K562 (cell line): ENCODE data around the gene CSNK1G3. TPM values are rescaled to one million over a fixed set of nuclear protein-coding genes. Genes with fewer than 3 reads are reported as not detected.

ENCODE experiments used
- ATAC-seq: fragments of 200-7000 bp; cut with Tn5 transposase; 3 replicates; pipeline ENCODE4 v1.9.1; 2020; ENCODE audit warnings: moderate library complexity
- BruUV-seq: library from RNA; stranded (reverse); fragments of 400-500 nt; replicated peaks from 2 replicates; lab custom pipeline; 2021; lab: Mats Ljungman, UMichigan
- CTCF ChIA-PET: fragments of 300-600 bp; formaldehyde crosslinking; extraction: SDS; loops from one replicate; lab custom pipeline; 2021; ENCODE audit warnings: low intra/inter-chr PET ratio; lab: Yijun Ruan, JAX
- POLR2A ChIA-PET: fragments of 300-600, 350-650 bp; sonication (Branson Sonifier 250); formaldehyde crosslinking; extraction: SDS; loops from one replicate; lab custom pipeline; 2021; ENCODE audit warnings: antibody characterized with exemption, inconsistent platforms; lab: Yijun Ruan, JAX
- DNase-seq, 4 experiments: peaks; one replicate each; pipeline versions ENCODE4 v3.0.0 to v3.0.0-alpha.2; 2011 to 2018; ENCODE audit warnings: low spot score in 3 of 4, mixed read lengths in 3 of 4; ENCODE audit errors: extremely low read depth in 1 of 4
- FAIRE-seq: peaks from 2 replicates; lab custom pipeline; 2011; peaks lifted over from hg19 to GRCh38; lab: Jason Lieb, UNC
- H2AFZ ChIP-seq: 2 replicates; pipeline ENCODE4 v1.6.0; 2011; ENCODE audit warnings: low read depth, low read length, control low read depth, inconsistent platforms
- H3K27ac ChIP-seq: fragments of 200-600 bp; 3 replicates; pipeline ENCODE4 v1.8.0; 2011; ENCODE audit warnings: low read depth, mild to moderate bottlenecking, control low read depth, inconsistent platforms, low read length, moderate library complexity, mixed read lengths; ENCODE audit errors: extremely low read depth
- H3K27me3 ChIP-seq, 2 experiments: fragments of 300-600 bp in 1 of 2; 2 replicates in 1 of 2; 3 replicates in 1 of 2; pipeline versions ENCODE4 v1.6.0 to v1.8.0; 2011; ENCODE audit warnings: inconsistent platforms in 2 of 2, low read length in 2 of 2, mild to moderate bottlenecking in 1 of 2, mixed read lengths in 1 of 2, moderate library complexity in 1 of 2; ENCODE audit not compliant: control insufficient read depth in 2 of 2, insufficient read depth in 2 of 2
- H3K36me3 ChIP-seq: fragments of 300-600 bp; 3 replicates; pipeline ENCODE4 v1.8.0; 2011; ENCODE audit warnings: mild to moderate bottlenecking, low read length, inconsistent platforms; ENCODE audit not compliant: control insufficient read depth, insufficient read depth
- H3K4me1 ChIP-seq, 2 experiments: fragments of 200-600 bp in 1 of 2; replicated peaks in 1 of 2; 2 replicates in 1 of 2; 3 replicates in 1 of 2; pipeline versions ENCODE4 v1.5.1 to v1.8.0; 2011; ENCODE audit warnings: inconsistent platforms in 2 of 2, low read length in 2 of 2, mild to moderate bottlenecking in 1 of 2, mixed read lengths in 1 of 2, moderate library complexity in 1 of 2; ENCODE audit not compliant: control insufficient read depth in 2 of 2, insufficient read depth in 2 of 2
- H3K4me2 ChIP-seq: 2 replicates; pipeline ENCODE4 v1.6.1; 2011; ENCODE audit warnings: low read length, control low read depth, inconsistent platforms, mixed read lengths; ENCODE audit not compliant: insufficient read depth
- H3K4me3 ChIP-seq: fragments of 200-600 bp; sonication (generic), shearing (Covaris generic); 2 replicates; pipeline ENCODE4 v1.5.1; 2016; ENCODE audit warnings: control low read depth, inconsistent platforms
- H3K79me2 ChIP-seq: fragments of 200-600 bp; 3 replicates; pipeline ENCODE4 v1.8.0; 2011; ENCODE audit warnings: low read length, inconsistent platforms; ENCODE audit not compliant: control insufficient read depth, insufficient read depth
- H3K9ac ChIP-seq, 2 experiments: 2 replicates each; pipeline versions ENCODE4 v1.6.0 to v1.6.1; 2011; ENCODE audit warnings: low read depth in 2 of 2, low read length in 2 of 2, control low read depth in 1 of 2, inconsistent platforms in 1 of 2, mild to moderate bottlenecking in 1 of 2, mixed read lengths in 1 of 2; ENCODE audit not compliant: insufficient read depth in 1 of 2
- H3K9me1 ChIP-seq: one replicate; pipeline ENCODE4 v1.6.0; 2011; ENCODE audit warnings: inconsistent platforms, mild to moderate bottlenecking, low read length, moderate library complexity; ENCODE audit not compliant: control insufficient read depth, insufficient read depth
- H3K9me3 ChIP-seq: replicated peaks from 2 replicates; pipeline ENCODE4 v1.5.1; 2011; ENCODE audit warnings: low read depth, low read length, inconsistent platforms; ENCODE audit not compliant: control insufficient read depth, insufficient read depth
- H4K20me1 ChIP-seq: replicated peaks from 2 replicates; pipeline ENCODE4 v1.6.1; 2011; ENCODE audit warnings: low read length, inconsistent platforms, mixed read lengths; ENCODE audit not compliant: control insufficient read depth, insufficient read depth
- GABPB1 ChIP-seq: sonication (generic); formaldehyde crosslinking; IDR thresholded peaks from 2 replicates; pipeline ENCODE4 v1.8.0; 2022; ENCODE audit warnings: mild to moderate bottlenecking, missing genetic modification reagents
- NCOA2 ChIP-seq, 2 experiments: fragments of 450-650 bp; IDR thresholded peaks; 2 replicates each; pipeline ENCODE4 v1.6.1; 2018; ENCODE audit warnings: mild to moderate bottlenecking in 2 of 2, moderate library complexity in 1 of 2; ENCODE audit not compliant: partially characterized antibody in 2 of 2
- NR4A1 ChIP-seq, 2 experiments: fragments of 250-450 bp in 1 of 2; fragments of 450-650 bp in 1 of 2; sonication (Bioruptor Pico) in 1 of 2; IDR thresholded peaks; 2 replicates each; pipeline versions ENCODE4 v1.4.0 to v1.6.1; 2016 to 2020; ENCODE audit warnings: mild to moderate bottlenecking in 2 of 2, missing compliant biosample characterization in 1 of 2, missing genetic modification characterization in 1 of 2, moderate library complexity in 1 of 2
- SIRT6 ChIP-seq: IDR thresholded peaks from one replicate; pipeline ENCODE4 v1.6.1; 2012; ENCODE audit warnings: low read depth, mild to moderate bottlenecking, control low read depth, inconsistent platforms, low read length, moderate library complexity
- TEAD1 ChIP-seq, 2 experiments: fragments of 450-650 bp in 1 of 2; sonication (generic) in 1 of 2; formaldehyde crosslinking; IDR thresholded peaks; 2 replicates each; pipeline versions ENCODE4 v1.4.0 to v1.8.0; 2020 to 2022; ENCODE audit warnings: mild to moderate bottlenecking in 2 of 2, missing genetic modification reagents in 1 of 2
- YY1 ChIP-seq, 3 experiments: IDR thresholded peaks; 2 replicates each; pipeline ENCODE4 v1.6.1; 2011; ENCODE audit warnings: low read length in 2 of 3, mild to moderate bottlenecking in 2 of 3, moderate library complexity in 2 of 3, borderline replicate concordance in 1 of 3, control low read depth in 1 of 3, low read depth in 1 of 3; ENCODE audit not compliant: insufficient read depth in 3 of 3, insufficient replicate concordance in 2 of 3, control insufficient read depth in 1 of 3, insufficient read length in 1 of 3; ENCODE audit errors: extremely low read depth in 1 of 3
- ZBTB1 ChIP-seq: sonication (generic); formaldehyde crosslinking; IDR thresholded peaks from 2 replicates; pipeline ENCODE4 v1.8.1; 2023; ENCODE audit warnings: missing genetic modification reagents, low read depth, mild to moderate bottlenecking, borderline replicate concordance
- ZFPM2 ChIP-seq: fragments of 250-450 bp; sonication (Bioruptor Pico); IDR thresholded peaks from 2 replicates; pipeline ENCODE4 v1.5.1; 2022; ENCODE audit warnings: mild to moderate bottlenecking
- ZNF146 ChIP-seq: IDR thresholded peaks from one replicate; pipeline ENCODE4 v1.6.1; 2018; ENCODE audit warnings: missing compliant biosample characterization; ENCODE audit not compliant: unreplicated experiment
- ZNF232 ChIP-seq: sonication (generic); formaldehyde crosslinking; IDR thresholded peaks from 2 replicates; pipeline ENCODE4 v1.8.0; 2022; ENCODE audit warnings: mild to moderate bottlenecking, missing genetic modification reagents
- in situ Hi-C: fragments of 300-500 bp; cut with MboI; formaldehyde crosslinking; loops from 4 replicates; pipeline ENCODE4 v1.15.0; 2018; ENCODE audit warnings: inconsistent platforms, mixed read lengths
- intact Hi-C: fragments of 100-400 bp; cut with micrococcal nuclease; formaldehyde crosslinking; loops from 2 replicates; pipeline ENCODE4 v1.14.2; 2022
- polyA plus RNA-seq, 8 experiments: library from polyadenylated mRNA; depleted of rRNA in 4 of 8; stranded (reverse) in 5 of 8; unstranded in 3 of 8; fragments of >200 nt; fragmentation: Nextera tagmentation in 2 of 8; fragmentation: Illumina TruSeq in 1 of 8; extraction: Ambion mirVana in 2 of 8; extraction: Trizol in 1 of 8; gene quantifications; 2 replicates each; pipeline versions ENCODE4 v1.2.1 to v1.2.3, GENCODE V29; 2011 to 2014; ENCODE audit warnings: inconsistent platforms in 1 of 8, missing spikeins in 1 of 8
- total RNA-seq, 7 experiments: library from RNA; depleted of rRNA in 6 of 7; stranded (reverse); fragments of >200 nt in 6 of 7; fragmentation: Illumina TruSeq in 2 of 7; extraction: Trizol in 2 of 7; gene quantifications; 2 replicates each; pipeline versions ENCODE4 v1.2.1 to v1.2.3, GENCODE V29; 2011 to 2021; ENCODE audit warnings: low replicate concordance in 1 of 7
- TF ChIP-seq, protein P1 (sequence below): sonication (generic); formaldehyde crosslinking; IDR thresholded peaks from 2 replicates; pipeline ENCODE4 v1.8.0; 2022; ENCODE audit warnings: mild to moderate bottlenecking, missing genetic modification reagents, borderline replicate concordance
- TF ChIP-seq, protein P2 (sequence below), 2 experiments: IDR thresholded peaks in 1 of 2; conservative IDR thresholded peaks in 1 of 2; 2 replicates each; pipeline ENCODE4 v1.6.1; 2016; ENCODE audit warnings: low read depth in 2 of 2, mild to moderate bottlenecking in 1 of 2, missing compliant biosample characterization in 1 of 2, missing genetic modification characterization in 1 of 2, moderate library complexity in 1 of 2
- TF ChIP-seq, protein P3 (sequence below): sonication (generic); formaldehyde crosslinking; IDR thresholded peaks from 2 replicates; pipeline ENCODE4 v1.8.0; 2022; ENCODE audit warnings: mild to moderate bottlenecking, missing genetic modification reagents

Gene CSNK1G3
- total and polyA plus RNA-seq, 9 of the 15 experiments (the other 6 are each of a cell fraction or from before 2014, with no cell fraction given), result 8.3 to 27.6 (median 16.5) TPM

DNA sequence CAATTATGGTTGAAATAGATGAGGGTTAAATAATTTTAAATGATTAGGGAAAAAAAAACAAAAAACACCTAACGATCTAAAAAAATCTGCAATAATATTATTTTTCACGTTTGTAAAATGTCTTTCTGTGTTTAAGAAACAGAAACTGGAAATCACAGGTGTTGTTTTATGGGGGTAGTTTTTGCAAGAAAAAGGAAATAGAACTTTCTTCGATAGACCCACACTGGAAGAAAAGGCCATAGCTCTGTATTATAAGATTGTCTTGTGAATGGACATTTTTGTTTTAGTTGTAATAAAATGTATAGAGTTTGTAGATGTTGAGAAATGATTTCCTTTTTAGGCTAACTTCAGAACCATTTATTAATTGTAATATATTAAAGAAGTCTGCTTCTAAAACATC is 5.5 kb downstream of the CSNK1G3 start (continued):
- no peak for TF ChIP-seq YY1 (IDR thresholded peaks at IDR 0.05; ENCODE audit: borderline replicate concordance in 1 of 3, control insufficient read depth in 1 of 3, extremely low read depth in 1 of 3, insufficient read depth in 3 of 3, insufficient read length in 1 of 3, insufficient replicate concordance in 2 of 3, low read depth in 1 of 3, low read length in 2 of 3)
- no peak for TF ChIP-seq ZNF232
- TF ChIP-seq ZNF146 (CRISPR knock-in tag), result no peak

DNA sequence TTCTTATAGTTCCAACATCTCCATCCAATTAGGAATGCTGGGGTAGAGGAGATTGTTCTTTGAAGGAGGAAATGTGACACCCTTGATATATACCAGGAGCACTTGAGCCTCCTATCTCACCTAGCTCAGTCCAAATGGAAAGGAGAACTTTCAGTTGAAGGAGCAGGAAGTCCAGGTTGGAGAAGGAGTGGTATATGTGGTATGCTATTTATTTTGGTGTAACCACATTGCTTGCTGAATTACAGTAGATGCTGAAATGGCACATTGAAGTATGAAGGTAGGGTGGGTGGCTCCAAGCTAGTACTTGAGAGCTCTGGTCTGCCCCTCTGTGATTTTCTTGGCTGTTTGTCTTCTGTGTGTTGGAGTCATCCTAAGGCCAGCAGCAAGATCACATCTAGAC is 6.1 kb downstream of the CSNK1G3 start:
- Histone ChIP-seq H3K4me3 (no peak overlapping the region), H3K9ac (no peak overlapping the region), H3K4me2 (no peak overlapping the region; the same call in 1 of the 2 replicates), H4K20me1 (peaks cover 5% of the 10 kb centered on the region; the same call in 1 of the 2 replicates), H3K36me3 (no peaks in the 10 kb centered on the region), H3K27me3 (no peaks in the 10 kb centered on the region), H3K27ac (no peak overlapping the region), H3K9me3 (no peaks in the 10 kb centered on the region), H3K9me1 (no peaks in the 10 kb centered on the region), H2AFZ (no peak overlapping the region), H3K79me2 (peaks cover 80% of the 10 kb centered on the region), H3K4me1 (peaks cover 0 to 15% of the 10 kb centered on the region in 2 experiments; a peak in 3 of 5 replicates)
- ATAC-seq (peak; percentile 50), FAIRE-seq (no peak), DNase-seq (no peak)
- POLR2A ChIA-PET, result interaction anchor here (0.6 kb wide), 1 partner anchor 17 kb away, joined by 3 read pairs; no protein-coding TSS in a partner anchor
- in situ Hi-C loops (no loop called here), intact Hi-C loops (no loop called here)
- CTCF ChIA-PET, result no interaction called here
- BruUV-seq, result no TSS peak
- no peak for TF ChIP-seq TEAD1 (CRISPR knock-in tag; IDR thresholded peaks at IDR 0.05)
- no peak for TF ChIP-seq NR4A1 (CRISPR knock-in tag; IDR thresholded peaks at IDR 0.05)
- TF ChIP-seq NR4A1 (tag; IDR thresholded peaks at IDR 0.05), result no peak
- TF ChIP-seq, protein P1, sequence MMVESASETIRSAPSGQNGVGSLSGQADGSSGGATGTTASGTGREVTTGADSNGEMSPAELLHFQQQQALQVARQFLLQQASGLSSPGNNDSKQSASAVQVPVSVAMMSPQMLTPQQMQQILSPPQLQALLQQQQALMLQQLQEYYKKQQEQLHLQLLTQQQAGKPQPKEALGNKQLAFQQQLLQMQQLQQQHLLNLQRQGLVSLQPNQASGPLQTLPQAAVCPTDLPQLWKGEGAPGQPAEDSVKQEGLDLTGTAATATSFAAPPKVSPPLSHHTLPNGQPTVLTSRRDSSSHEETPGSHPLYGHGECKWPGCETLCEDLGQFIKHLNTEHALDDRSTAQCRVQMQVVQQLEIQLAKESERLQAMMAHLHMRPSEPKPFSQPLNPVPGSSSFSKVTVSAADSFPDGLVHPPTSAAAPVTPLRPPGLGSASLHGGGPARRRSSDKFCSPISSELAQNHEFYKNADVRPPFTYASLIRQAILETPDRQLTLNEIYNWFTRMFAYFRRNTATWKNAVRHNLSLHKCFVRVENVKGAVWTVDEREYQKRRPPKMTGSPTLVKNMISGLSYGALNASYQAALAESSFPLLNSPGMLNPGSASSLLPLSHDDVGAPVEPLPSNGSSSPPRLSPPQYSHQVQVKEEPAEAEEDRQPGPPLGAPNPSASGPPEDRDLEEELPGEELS (CRISPR knock-in tag), result no peak
- TF ChIP-seq, protein P2, sequence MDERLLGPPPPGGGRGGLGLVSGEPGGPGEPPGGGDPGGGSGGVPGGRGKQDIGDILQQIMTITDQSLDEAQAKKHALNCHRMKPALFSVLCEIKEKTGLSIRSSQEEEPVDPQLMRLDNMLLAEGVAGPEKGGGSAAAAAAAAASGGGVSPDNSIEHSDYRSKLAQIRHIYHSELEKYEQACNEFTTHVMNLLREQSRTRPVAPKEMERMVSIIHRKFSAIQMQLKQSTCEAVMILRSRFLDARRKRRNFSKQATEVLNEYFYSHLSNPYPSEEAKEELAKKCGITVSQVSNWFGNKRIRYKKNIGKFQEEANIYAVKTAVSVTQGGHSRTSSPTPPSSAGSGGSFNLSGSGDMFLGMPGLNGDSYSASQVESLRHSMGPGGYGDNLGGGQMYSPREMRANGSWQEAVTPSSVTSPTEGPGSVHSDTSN (CRISPR knock-in tag; IDR thresholded peaks at IDR 0.05; ENCODE audit: low read depth), result no peak
- TF ChIP-seq, protein P2 (tag; conservative IDR thresholded peaks at IDR 0.05; ENCODE audit: low read depth), result no peak
- TF ChIP-seq, protein P3, sequence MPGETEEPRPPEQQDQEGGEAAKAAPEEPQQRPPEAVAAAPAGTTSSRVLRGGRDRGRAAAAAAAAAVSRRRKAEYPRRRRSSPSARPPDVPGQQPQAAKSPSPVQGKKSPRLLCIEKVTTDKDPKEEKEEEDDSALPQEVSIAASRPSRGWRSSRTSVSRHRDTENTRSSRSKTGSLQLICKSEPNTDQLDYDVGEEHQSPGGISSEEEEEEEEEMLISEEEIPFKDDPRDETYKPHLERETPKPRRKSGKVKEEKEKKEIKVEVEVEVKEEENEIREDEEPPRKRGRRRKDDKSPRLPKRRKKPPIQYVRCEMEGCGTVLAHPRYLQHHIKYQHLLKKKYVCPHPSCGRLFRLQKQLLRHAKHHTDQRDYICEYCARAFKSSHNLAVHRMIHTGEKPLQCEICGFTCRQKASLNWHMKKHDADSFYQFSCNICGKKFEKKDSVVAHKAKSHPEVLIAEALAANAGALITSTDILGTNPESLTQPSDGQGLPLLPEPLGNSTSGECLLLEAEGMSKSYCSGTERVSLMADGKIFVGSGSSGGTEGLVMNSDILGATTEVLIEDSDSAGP (CRISPR knock-in tag), result no peak
- TF ChIP-seq GABPB1 (CRISPR knock-in tag), result no peak
- no peak for TF ChIP-seq SIRT6
- TF ChIP-seq ZBTB1 (CRISPR knock-in tag), result no peak
- no peak for TF ChIP-seq NCOA2 (IDR thresholded peaks at IDR 0.05; ENCODE audit: partially characterized antibody in 2 of 2)
- no peak for TF ChIP-seq ZFPM2
